Stimulated activated CD4-positive, alpha-beta T cell treated with anti-CD3 and anti-CD28 coated beads, Interleukin-12 subunit alpha, Interleukin-12 subunit beta, amount 100 ng/mL, for 24 hours (primary cell): Measurements from ENCODE around the gene KCNS1.

Source experiments
- DNase-seq, 2 experiments: peaks; one replicate each; pipeline ENCODE4 v3.0.0-alpha.2; 2020; ENCODE audit warnings: low read depth in 2 of 2

The KCNS1 gene

GRCh38 chr20:45109634-45110033, 8.7 kb upstream of the KCNS1 start:
- no peak for DNase-seq

GRCh38 chr20:45105317-45105716, 4.4 kb upstream of the KCNS1 start:
- DNase-seq, result no peak

- no peak for DNase-seq
Observed at GRCh38 chr20:45104786-45105185, 3.9 kb upstream of the KCNS1 start.

- DNase-seq, result no peak
Observed at GRCh38 chr20:45103072-45103471, 2.1 kb upstream of the KCNS1 start.

GRCh38 chr20:45101333-45101850, 465 bp upstream of the KCNS1 start:
- no peak for DNase-seq

GRCh38 chr20:45098103-45098773, 2.7 kb downstream of the KCNS1 start:
- DNase-seq, result peak in 1 of 2 experiments; percentile 29

GRCh38 chr20:45097485-45098102, 3.3 kb downstream of the KCNS1 start:
- peak in 1 of 2 experiments; percentile 41 for DNase-seq

GRCh38 chr20:45096781-45097180, 4.1 kb downstream of the KCNS1 start:
- DNase-seq, result no peak

GRCh38 chr20:45095805-45096238, 5.1 kb downstream of the KCNS1 start:
- DNase-seq, result peak in 1 of 2 experiments; percentile 42

GRCh38 chr20:45094864-45095574, 5.9 kb downstream of the KCNS1 start:
- no peak for DNase-seq

GRCh38 chr20:45094201-45094600, 6.7 kb downstream of the KCNS1 start:
- no peak for DNase-seq

GRCh38 chr20:45092898-45093297, 8.0 kb downstream of the KCNS1 start:
- no peak for DNase-seq

GRCh38 chr20:45091366-45091765, 9.6 kb downstream of the KCNS1 start:
- DNase-seq, result no peak

GRCh38 chr20:45090481-45090880, 10.4 kb downstream of the KCNS1 start:
- DNase-seq, result no peak

- no peak for DNase-seq
Observed at GRCh38 chr20:45088247-45088646, 12.7 kb downstream of the KCNS1 start.

GRCh38 chr20:45087814-45088213, 13.1 kb downstream of the KCNS1 start:
- DNase-seq, result no peak

- no peak for DNase-seq
Observed at GRCh38 chr20:45087097-45087790, 13.7 kb downstream of the KCNS1 start.

- no peak for DNase-seq
Observed at GRCh38 chr20:45085867-45086266, 15.1 kb downstream of the KCNS1 start.

- no peak for DNase-seq
Observed at GRCh38 chr20:45085289-45085688, 15.6 kb downstream of the KCNS1 start.

- no peak for DNase-seq
Observed at GRCh38 chr20:45083127-45083526, 17.8 kb downstream of the KCNS1 start.

- no peak for DNase-seq
Observed at GRCh38 chr20:45082468-45082867, 18.5 kb downstream of the KCNS1 start.
